Measurements from ENCODE around the gene HTR2C. TPM values are rescaled to one million over a fixed set of nuclear protein-coding genes. Genes with fewer than 3 reads are reported as not detected.
"Not testable (repeated sequence)": the region's sequence is repeated elsewhere in the genome, so short reads cannot be mapped to it uniquely, and the experiment has no call there.

HTR2C gene
- not detected in 2 replicates for total RNA-seq

DNA sequence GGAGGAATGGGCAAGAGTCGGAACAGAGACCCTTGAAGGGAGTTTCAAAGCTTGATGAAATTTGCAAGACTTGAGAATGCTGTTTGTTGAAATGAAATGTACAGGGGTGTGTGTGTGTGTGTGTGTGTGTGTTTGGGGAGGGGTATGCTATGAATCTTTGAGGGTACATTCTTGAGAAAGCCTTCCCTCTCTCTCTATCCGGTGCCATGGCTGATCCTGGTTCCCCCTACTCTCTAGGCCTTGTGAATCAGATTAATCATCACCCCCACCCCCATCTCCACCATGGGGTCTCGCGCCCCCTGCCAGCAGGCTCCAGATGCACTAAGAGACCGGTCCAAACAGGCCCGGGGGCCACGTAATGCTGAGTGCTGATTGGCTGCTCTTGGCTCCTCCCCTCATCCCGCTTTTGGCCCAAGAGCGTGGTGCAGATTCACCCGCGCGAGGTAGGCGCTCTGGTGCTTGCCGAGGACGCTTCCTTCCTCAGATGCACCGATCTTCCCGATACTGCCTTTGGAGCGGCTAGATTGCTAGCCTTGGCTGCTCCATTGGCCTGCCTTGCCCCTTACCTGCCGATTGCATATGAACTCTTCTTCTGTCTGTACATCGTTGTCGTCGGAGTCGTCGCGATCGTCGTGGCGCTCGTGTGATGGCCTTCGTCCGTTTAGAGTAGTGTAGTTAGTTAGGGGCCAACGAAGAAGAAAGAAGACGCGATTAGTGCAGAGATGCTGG is at the start of gene HTR2C:
HTR2C (plus strand) TSS at position 441 of the 729 bp plus-strand sequence. CDS start 142,851 bp downstream, outside the sequence.
- no peaks in the 10 kb centered on the region for H3K36me3 Mint-ChIP-seq (ENCODE audit: low read depth)
- H3K9me3 Mint-ChIP-seq, result peaks cover 4% of the 10 kb centered on the region
- DNase-seq, result no peak
- no peaks in the 10 kb centered on the region for H3K4me1 Mint-ChIP-seq
- H3K27me3 Mint-ChIP-seq, result peaks cover 18% of the 10 kb centered on the region
- H3K27ac Mint-ChIP-seq, result no peak within 1 kb of the TSS
- intact Hi-C loops (cut with micrococcal nuclease), result no loop called here
- H3K4me3 Mint-ChIP-seq, result no peak within 1 kb of the TSS

DNA sequence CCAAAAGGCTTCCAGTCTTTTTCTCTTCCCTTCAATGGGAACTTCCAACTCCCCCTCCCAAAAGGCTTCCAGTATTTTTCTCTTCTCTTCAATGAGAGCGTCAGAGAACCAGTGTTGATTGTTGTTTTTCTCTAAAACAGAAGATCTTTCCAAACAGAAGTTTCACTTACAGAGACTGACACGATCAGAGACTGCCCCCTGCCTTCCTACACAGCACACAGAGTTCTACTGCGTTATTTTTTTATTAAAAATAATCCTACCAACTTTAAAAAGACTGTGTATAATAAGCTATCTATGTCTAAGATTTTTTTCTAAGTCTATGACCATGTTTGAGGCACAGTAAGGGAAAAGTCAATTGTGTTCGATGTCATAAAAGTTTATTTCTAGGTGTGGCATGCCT is 3.5 kb upstream of the HTR2C start:
- Mint-ChIP-seq H3K27ac (no peak overlapping the region), H3K27me3 (peaks cover 18% of the 10 kb centered on the region), H3K9me3 (peaks cover 4% of the 10 kb centered on the region), H3K4me1 (no peaks in the 10 kb centered on the region), H3K4me3 (no peak overlapping the region), H3K36me3 (ENCODE audit: low read depth) (no peaks in the 10 kb centered on the region)
- DNase-seq, result no peak
- intact Hi-C loops (cut with micrococcal nuclease), result no loop called here

DNA sequence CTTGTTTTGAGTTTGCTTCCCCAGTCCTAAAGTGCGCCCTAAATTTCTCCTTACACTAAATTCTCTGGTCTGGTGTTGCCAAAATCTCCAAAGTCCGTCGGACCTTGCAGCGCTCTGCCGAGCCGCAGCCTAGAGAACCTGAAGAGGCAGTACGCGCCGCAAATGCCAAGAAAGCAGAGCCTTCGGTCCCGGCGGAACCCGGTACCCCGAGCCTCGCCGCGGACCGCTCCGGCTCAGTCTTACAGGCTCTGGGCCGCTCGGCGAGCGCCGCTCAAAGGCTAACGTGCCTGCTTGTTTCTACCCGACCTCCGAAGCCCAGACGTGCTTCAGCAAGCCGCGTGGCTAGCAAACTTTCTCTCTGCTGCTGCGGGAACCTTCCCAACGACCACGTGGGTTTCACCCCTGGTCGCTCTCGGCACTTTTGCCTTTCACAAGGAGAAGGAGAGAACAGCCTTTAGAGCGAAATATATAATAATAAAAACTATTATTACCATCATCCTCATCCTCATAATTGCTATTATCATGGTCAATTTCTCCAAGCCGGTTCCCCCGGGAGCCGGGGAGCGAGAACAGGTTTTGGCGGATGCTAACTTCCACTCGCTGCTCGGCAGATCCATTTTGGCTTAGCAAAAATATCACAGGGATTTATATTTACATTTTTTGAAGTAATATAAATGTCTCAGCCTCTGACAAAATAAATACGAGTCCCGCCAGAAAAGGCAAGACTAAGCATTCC is 2.2 kb upstream of the HTR2C start:
- H3K36me3 Mint-ChIP-seq (ENCODE audit: low read depth), result no peaks in the 10 kb centered on the region
- intact Hi-C loops (cut with micrococcal nuclease), result no loop called here
- peaks cover 4% of the 10 kb centered on the region for H3K9me3 Mint-ChIP-seq
- H3K4me3 Mint-ChIP-seq, result no peak overlapping the region
- peaks cover 18% of the 10 kb centered on the region for H3K27me3 Mint-ChIP-seq
- H3K27ac Mint-ChIP-seq, result no peak overlapping the region
- H3K4me1 Mint-ChIP-seq, result no peaks in the 10 kb centered on the region
- DNase-seq, result no peak

DNA sequence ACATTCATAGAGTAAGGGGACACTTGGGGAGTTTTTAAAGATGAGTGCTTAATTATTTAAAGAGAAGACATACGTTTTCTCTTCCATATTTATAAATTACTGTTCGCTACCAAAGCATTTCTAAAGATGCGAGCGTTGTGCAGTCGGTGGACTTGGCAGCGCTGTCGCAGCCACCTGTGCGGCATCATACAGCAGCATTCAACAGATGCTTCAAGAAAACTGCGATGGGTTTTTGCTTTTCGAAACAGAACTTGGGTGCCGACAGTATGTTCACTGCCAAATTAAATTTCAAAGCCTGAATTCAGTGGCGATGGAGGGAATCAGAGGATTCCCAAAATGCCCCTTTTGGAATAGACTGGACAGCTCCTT is 1.6 kb upstream of the HTR2C start:
- peaks cover 18% of the 10 kb centered on the region for H3K27me3 Mint-ChIP-seq
- no peaks in the 10 kb centered on the region for H3K4me1 Mint-ChIP-seq

DNA sequence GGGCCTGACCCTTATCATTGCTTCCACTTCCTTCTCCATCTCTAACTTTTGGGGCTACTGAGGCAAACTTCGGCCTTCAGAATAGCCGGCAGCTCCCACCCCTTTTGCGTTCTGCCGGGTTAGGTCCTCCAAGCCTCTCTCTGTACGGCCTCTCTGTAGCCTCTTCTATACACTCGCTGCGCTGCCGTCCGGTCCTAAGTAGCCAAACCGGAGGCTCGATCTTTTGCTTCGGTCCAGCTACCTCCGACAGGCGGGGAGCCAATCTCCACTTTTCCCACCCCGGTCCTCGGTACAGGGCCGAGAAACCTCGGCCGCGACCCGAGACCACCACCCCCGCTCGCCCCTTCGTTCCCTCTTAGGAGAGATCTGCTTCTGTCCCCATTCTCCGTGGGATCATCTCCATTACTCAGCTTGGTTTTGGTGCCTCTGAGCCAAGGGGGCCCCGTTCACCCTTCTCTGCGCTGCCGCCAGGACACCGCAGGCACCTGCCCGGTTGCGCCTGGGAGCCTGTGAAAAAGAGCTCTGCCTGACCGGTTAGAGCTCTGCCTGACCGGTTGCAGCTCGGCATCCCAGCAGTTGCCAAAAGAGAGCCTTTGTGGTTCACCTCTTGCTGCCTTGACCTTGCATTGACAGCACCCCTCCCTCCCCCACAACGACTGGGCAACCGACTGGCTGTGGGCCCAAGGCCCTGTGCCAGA is 1.0 kb upstream of the HTR2C start:
- intact Hi-C loops (cut with micrococcal nuclease), result no loop called here
- no peak overlapping the region for H3K27ac Mint-ChIP-seq
- DNase-seq, result no peak
- H3K36me3 Mint-ChIP-seq (ENCODE audit: low read depth), result no peaks in the 10 kb centered on the region
- H3K9me3 Mint-ChIP-seq, result peaks cover 4% of the 10 kb centered on the region
- H3K4me3 Mint-ChIP-seq, result no peak overlapping the region
- peaks cover 18% of the 10 kb centered on the region for H3K27me3 Mint-ChIP-seq
- no peaks in the 10 kb centered on the region for H3K4me1 Mint-ChIP-seq

More for the DNA sequence above, 1.6 kb upstream of the HTR2C start:
- Mint-ChIP-seq H3K9me3 (peaks cover 4% of the 10 kb centered on the region), H3K4me3 (no peak overlapping the region), H3K36me3 (ENCODE audit: low read depth) (no peaks in the 10 kb centered on the region), H3K27ac (no peak overlapping the region)
- intact Hi-C loops (cut with micrococcal nuclease), result no loop called here
- no peak for DNase-seq

DNA sequence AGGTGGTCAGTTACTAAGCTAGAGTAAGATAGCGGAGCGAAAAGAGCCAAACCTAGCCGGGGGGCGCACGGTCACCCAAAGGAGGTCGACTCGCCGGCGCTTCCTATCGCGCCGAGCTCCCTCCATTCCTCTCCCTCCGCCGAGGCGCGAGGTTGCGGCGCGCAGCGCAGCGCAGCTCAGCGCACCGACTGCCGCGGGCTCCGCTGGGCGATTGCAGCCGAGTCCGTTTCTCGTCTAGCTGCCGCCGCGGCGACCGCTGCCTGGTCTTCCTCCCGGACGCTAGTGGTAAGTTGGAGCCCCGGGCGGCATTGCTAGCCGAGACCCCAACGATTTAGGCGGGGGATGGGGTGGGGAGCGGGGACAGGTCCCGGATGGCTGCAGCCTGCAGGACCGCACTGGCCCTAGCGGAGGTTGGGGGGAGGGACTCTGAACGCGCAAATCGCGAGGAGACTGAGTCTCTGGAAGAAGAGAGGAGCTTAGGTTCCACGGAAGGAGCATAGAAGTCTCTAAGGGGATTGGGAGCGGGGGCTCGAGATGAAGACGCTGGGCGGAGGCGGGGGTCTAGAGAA is 573 bp downstream of the HTR2C start:
- Mint-ChIP-seq H3K9me3 (peaks cover 4% of the 10 kb centered on the region), H3K4me1 (no peaks in the 10 kb centered on the region), H3K36me3 (ENCODE audit: low read depth) (no peaks in the 10 kb centered on the region), H3K4me3 (no peak overlapping the region), H3K27ac (no peak overlapping the region), H3K27me3 (peaks cover 18% of the 10 kb centered on the region)
- no peak for DNase-seq
- intact Hi-C loops (cut with micrococcal nuclease), result no loop called here

DNA sequence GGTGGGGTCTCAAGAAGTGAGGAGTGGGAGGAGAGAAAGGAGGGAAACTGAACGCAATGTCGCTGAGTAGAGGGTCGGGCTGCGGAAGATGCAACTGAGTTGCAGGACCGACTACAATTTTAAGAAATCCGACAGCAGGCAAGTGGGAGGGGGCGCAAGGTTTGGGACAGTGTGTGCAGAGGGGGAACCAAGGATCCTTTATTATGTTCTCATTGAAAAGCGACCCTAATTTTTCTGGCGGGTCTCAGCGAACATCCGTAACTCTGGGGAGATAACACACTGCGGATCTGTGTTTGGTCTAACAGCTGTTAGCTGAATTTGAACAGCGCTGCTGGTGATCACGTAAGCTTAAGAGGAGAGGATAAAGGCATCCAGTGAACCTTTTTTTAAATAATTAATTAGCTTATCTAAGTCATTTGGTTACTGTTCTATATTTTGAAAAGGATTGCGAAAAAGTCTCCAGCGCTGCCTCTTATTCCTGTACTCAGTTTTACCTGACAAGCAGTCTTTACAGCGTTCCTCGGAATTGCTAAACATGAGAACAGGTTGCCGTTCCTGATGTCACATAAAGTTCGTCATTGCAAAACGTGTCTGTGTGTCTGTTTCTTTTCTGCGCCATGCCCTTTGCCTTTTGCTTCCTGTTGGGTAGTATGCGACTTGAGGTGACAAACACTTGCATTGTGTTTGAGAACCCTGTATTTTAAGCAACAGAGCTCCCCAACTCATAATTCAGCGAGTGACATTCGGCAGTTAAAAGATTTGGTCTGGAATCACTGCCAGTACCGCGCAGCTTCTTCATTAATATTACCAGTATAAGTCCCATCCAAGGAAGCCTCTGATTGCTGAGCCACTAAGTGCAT is 1.3 kb downstream of the HTR2C start:
- no peaks in the 10 kb centered on the region for H3K36me3 Mint-ChIP-seq (ENCODE audit: low read depth)
- H3K4me3 Mint-ChIP-seq, result no peak overlapping the region
- no peaks in the 10 kb centered on the region for H3K4me1 Mint-ChIP-seq
- intact Hi-C loops (cut with micrococcal nuclease), result no loop called here
- peaks cover 18% of the 10 kb centered on the region for H3K27me3 Mint-ChIP-seq
- no peak for DNase-seq
- no peak overlapping the region for H3K27ac Mint-ChIP-seq
- peaks cover 4% of the 10 kb centered on the region for H3K9me3 Mint-ChIP-seq

DNA sequence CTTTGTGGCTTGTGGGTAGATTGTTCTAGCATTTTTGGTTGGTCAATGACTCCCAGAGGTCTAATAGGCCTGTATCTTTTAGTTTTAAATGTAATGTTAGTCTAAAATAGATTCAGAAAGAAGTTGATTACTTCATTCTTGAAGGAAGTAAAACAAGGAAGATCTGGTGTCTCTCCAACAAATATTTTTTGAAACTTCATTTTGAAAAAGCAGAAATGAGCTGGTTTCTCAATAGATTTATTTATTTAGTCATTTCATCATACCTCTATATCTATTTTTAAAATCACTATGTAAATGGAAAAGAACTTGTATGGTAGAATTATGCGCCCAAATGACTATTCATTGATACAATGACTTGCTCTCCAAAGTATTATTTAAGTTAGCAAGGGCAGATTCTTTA is 7.2 kb downstream of the HTR2C start:
- Mint-ChIP-seq H3K27ac (no peak overlapping the region), H3K9me3 (no peaks in the 10 kb centered on the region), H3K4me1 (no peaks in the 10 kb centered on the region), H3K4me3 (no peak overlapping the region), H3K27me3 (no peaks in the 10 kb centered on the region), H3K36me3 (ENCODE audit: low read depth) (no peaks in the 10 kb centered on the region)
- intact Hi-C loops (cut with micrococcal nuclease), result no loop called here
- no peak for DNase-seq

DNA sequence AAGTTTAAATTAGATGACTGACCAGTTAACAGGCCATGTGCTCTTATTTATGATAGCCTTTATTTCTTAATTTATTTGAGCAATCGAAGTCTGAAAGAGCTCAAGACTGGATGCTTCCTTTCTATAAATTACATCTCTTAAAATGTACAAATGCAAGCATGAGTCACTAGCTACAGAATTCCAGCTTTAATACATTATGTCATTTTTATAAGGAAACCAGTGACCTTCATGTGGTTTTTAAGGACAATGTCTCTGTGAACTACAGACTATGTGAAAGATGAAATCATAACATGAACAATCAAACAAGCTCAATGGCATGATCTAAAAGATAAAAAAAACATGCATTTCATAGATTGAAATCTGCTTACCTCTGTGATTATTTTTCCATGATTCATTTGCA is 15.4 kb downstream of the HTR2C start:
- no peaks in the 10 kb centered on the region for H3K36me3 Mint-ChIP-seq (ENCODE audit: low read depth)
- H3K27me3 Mint-ChIP-seq, result no peaks in the 10 kb centered on the region
- intact Hi-C loops (cut with micrococcal nuclease), result no loop called here
- DNase-seq, result no peak
- no peaks in the 10 kb centered on the region for H3K4me1 Mint-ChIP-seq
- H3K27ac Mint-ChIP-seq, result no peak overlapping the region
- no peaks in the 10 kb centered on the region for H3K9me3 Mint-ChIP-seq
- no peak overlapping the region for H3K4me3 Mint-ChIP-seq

DNA sequence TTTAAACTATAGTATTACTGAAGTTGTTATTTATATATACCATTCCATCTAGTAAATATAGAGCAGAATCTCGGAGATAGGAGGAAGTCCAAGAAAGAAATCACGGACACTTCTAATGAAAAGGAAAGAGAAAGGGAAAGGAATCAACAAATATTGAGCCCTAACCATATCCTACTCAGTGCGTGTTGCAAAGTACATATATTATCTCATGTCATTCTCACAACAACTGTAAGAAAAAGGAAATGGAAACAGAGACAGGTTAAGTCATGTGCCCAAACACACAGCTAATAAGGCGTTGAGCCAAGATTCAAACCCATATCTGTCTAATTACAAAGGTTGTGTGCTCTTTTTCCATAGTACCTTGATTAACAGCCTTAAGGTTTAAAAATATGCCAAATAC is 16.0 kb downstream of the HTR2C start:
- Mint-ChIP-seq H3K9me3 (no peaks in the 10 kb centered on the region), H3K27me3 (no peaks in the 10 kb centered on the region), H3K4me1 (no peaks in the 10 kb centered on the region), H3K27ac (no peak overlapping the region), H3K4me3 (no peak overlapping the region), H3K36me3 (ENCODE audit: low read depth) (no peaks in the 10 kb centered on the region)
- no peak for DNase-seq
- intact Hi-C loops (cut with micrococcal nuclease), result no loop called here

DNA sequence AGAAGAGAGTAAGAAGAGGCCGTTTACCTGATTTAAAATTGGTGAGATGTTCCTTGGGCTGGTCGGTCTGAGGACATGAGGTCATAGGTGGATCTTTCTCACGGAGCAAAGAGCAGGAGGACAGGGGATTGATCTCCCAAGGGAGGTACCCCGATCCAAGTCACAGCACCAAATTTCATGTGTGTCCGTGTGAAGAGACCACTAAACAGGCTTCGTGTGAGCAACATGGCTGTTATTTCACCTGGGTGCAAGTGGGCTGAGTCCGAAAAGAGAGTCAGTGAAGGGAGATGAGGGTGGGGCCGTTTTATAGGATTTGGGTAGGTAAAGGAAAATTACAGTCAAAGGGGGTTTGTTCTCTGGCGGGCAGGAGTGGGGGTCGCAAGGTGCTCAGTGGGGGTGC is 22.7 kb downstream of the HTR2C start:
- DNase-seq; H3K27me3 Mint-ChIP-seq; H3K9me3 Mint-ChIP-seq; H3K4me1 Mint-ChIP-seq; H3K36me3 Mint-ChIP-seq (ENCODE audit: low read depth); intact Hi-C loops (cut with micrococcal nuclease); H3K27ac Mint-ChIP-seq; H3K4me3 Mint-ChIP-seq: not testable (repeated sequence)

DNA sequence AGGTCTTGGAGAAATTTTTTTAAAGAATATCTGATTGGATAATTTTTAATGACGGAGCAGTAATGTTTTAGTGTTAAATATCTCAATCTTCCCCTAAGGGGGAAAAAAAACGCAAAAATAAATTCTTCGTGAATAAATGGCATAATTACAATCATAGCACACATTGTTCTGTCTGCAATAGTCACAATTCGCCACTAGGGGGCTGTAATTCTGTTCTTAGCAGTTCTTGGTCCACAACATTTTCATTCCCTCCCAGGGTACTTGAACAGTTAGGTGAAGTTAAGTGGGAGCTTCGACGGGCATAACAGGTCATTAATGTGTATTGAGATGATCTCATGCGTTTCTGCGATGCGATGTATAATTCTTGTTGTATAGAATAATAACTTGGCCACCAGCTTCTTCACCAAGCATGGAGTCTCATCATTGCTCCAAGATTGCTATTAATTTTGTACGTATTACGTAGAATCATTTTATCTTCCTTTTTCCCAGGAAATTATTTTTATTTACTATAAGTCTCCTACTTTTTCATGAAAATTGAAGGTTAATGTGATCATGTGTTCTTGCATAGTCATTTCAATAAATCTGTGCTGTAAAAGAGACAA is 27.2 kb downstream of the HTR2C start:
- Mint-ChIP-seq H3K27ac (no peak overlapping the region), H3K36me3 (ENCODE audit: low read depth) (no peaks in the 10 kb centered on the region), H3K4me3 (no peak overlapping the region), H3K4me1 (no peaks in the 10 kb centered on the region), H3K27me3 (no peaks in the 10 kb centered on the region), H3K9me3 (no peaks in the 10 kb centered on the region)
- DNase-seq, result peak; percentile 59
- intact Hi-C loops (cut with micrococcal nuclease), result no loop called here

DNA sequence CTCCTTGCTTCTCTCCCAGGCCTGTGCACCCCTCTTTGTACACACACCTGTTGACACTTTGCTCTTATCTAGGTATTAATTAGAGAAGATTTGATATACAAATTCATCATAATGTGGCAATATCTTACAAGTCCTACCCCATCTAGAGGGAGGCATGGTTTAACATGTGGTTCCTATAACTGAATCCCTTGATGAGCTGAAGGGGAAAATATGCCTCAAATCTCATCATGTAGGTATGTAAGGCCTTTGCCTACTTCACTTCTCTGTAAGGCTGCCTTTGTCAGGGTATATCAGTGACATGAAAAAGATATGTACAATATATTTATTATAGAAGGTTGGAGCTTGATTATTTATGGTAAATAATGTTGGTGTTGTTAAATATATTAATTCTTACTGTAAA is 31.9 kb downstream of the HTR2C start:
- H3K9me3 Mint-ChIP-seq, result no peaks in the 10 kb centered on the region
- no peak for DNase-seq
- no peaks in the 10 kb centered on the region for H3K4me1 Mint-ChIP-seq
- no peak overlapping the region for H3K27ac Mint-ChIP-seq
- no peak overlapping the region for H3K4me3 Mint-ChIP-seq
- intact Hi-C loops (cut with micrococcal nuclease), result no loop called here
- H3K27me3 Mint-ChIP-seq, result no peaks in the 10 kb centered on the region
- no peaks in the 10 kb centered on the region for H3K36me3 Mint-ChIP-seq (ENCODE audit: low read depth)
